DMS114 treated with DMSO at 0.1 percent for 48 hours (cell line): ENCODE data around the gene CAMKMT.

Experiments
- DNase-seq: peaks from one replicate; lab custom pipeline; 2025; ENCODE audit not compliant: unreplicated experiment; lab: John Stamatoyannopoulos, UW

Gene CAMKMT

DNA sequence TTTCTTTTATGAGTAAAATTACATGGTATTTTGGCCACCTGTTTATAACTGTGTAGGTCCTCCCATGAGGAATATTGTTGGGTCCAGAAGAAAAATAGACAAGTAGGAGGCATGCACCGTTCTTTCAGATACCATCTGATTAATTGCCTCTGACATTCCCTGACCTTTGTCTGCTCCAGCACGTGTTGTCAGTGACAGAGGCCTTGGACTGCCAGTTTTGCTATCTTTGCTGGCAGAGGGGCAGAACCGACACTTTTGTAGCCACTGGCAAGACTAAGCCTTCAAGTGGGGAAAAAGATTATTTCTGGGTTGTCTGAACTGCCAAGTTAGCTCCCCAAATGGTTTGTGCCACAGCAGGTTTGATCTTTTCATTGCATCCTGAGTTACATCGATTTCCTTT, 276.9 kb downstream of the CAMKMT start:
- DNase-seq, result no peak

DNA sequence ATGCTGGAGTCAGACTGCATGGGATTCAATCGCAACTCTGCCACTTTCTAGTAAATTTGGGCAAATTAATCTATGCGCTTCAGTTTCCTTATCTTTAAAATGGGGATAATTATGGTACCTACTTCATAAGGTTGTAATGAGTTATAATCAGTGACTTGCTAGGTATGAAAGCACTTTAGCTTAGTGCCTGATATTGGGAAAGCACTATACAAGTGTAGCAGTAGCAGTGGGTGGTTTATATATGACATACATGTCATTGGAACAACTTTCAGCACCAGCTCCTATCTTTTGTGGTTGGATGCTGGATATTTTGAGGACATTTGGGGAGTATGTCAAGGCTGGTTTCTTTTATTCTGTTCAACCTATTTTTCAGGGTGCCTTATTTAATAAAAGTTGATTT, 277.7 kb downstream of the CAMKMT start:
- DNase-seq, result no peak

DNA sequence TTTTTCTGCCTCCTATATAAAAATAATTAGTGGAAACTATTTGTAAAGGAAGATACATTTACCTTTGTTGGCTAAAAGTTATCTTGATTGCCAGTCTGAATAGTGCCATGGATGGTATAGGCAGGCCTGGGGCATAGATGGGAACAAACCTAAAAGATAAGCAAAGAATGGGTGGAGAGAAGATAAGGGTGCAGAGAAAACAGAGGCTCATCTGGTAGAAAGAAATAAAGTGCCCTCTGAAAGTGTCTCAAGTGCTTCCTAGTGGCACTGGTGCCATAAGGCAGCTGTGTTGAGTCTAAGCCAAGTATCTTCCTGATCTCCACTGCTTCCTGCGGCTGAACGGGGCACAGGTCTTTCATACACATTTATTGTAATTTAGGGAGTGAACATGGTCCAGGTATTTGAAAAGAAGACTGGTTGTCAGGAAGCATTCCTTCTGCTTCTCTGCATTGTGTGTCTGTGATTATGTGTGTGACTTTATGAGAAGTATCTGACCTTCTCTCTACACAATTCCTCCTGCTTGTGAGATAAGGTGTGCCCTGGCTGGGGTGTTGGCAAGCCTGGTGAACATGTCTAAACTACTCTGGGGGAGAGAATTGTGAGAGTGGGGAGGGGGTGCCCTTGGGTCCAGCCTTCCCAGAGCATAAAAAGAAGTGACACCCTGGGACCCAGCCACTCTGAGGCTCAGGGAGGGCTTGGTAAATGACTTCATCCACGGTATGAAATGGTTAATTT, 280.5 kb downstream of the CAMKMT start:
- no peak for DNase-seq

DNA sequence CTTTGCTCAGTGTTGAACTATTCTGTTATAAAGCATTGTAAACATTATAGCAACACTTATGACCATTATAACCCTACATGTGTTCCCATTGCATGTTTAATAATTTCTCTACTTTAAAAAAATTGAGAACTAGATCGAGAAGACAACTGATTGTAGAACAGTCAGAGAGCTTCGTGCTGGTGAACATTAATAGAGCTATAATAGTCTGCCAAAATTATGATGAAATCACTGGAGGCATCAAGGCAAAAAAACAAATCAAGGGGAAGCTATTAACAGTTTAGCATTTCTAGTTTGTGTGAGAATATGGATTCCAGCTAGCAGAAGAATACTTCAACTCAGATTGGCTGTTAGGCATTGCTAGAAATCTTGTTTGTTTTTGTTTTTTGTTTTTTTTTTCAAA, 284.2 kb downstream of the CAMKMT start:
- no peak for DNase-seq

DNA sequence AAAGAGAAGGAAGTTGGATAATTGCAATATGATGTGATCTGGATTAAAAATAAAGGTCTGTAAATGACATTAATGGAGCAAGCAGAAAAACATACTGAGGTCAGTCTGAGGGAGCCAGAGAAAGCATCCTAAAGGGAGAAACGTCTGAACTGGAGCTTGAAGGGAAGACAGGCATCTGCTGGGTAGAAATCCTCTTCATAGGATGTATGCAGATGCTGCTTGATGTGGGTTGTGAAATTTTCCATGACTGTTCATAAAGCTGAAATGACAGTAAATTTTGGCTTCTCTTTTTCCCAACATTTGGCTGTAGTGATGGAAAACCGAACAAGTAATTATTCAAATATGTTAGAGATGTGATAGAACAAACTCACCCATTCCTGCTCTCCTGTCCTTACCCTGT, 287.6 kb downstream of the CAMKMT start:
- DNase-seq, result no peak

DNA sequence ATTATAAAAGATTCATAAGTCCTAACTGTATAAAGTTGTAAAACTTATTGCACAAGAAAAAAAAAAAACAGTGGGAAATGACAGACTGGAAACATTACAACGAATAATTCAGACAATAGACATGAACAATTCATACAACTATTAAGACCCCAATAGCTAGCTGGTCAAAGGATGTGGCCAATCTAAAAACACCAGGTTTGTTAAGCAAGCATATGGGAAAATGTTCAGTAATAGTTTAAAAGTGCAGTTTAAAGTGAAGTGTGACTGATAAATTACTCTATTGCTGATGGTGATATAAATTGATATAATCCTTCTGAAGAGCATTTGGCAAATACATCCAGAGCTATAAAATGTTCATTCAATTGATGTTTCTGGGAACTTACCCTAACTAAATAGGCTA, 289.0 kb downstream of the CAMKMT start:
- no peak for DNase-seq

DNA sequence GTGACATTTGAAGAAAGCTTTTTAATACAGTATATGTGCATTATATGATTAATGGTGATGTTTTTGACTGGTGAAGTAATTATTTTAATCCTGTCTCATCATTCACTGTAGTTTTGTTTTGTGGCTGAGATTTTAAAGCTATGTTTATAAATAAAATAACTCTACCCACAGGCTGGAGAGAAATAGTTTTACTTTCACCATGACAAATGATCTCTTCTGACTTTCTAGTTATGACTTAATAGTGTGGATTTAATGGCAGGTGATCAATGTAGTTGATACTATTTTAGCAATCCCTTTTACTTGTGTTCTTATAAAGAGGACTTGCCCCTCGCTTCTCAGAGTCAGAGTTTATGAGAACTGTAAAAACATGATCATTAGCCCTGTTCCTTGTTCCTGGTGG, 290.2 kb downstream of the CAMKMT start:
- DNase-seq, result no peak

DNA sequence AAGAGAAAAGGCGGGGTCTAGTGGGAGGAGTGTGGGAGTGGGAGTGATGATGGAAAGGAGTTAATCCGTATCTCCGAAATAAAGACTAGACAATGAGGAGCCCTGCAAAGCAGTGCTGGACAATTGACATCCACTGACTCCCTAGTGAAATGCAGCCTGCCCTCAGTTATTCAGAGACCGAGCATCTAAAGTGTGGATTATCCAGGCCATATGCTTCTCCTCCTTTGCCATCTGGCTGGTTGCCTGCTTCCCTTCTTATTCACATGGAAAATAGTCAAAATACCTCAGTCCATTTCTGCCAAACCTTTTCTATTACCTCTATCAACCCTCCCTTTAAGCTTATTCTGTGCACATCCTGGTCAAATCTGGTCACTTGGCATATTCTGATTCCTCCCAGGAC, 291.0 kb downstream of the CAMKMT start:
- DNase-seq, result no peak

DNA sequence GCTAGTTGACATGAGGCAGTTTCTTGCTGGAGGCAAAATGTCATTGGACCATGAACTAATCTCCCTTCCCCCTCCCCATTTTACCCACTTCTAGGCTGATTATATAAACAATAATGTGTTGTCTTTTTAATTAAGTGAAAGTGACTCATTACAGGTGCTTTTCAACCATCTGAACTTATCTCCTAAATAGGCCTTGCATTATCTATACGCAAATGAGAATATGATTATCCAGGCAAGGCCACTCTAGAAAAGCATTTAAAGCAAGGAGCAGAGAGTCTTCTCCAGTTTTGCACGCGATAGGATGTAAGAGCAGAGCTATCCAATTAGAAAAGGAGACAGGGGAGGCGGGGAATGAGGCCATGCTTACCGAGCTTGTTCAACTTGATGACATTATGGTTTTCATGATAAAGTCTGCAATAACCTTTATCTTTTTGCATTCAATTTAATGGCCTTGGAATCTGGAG, 293.7 kb downstream of the CAMKMT start:
- DNase-seq, result no peak

DNA sequence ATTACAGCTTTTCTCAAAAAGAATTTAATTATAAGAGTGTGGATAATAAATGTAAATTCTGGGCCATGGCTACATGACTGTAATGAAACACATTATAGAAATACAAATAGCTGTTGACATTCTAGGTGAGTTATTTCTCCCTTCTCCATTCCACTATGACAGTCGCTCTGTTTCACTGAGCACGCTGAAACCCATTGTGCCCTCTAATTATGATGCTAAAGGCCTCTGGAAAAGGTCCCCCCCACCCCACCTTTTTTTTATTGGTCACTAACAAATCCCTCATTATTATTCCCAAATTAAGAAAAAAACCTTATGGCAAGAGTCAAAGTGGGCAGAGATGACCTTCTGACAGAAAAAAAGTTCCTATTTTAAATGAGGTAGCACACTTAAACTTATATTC, 294.7 kb downstream of the CAMKMT start:
- DNase-seq, result no peak

DNA sequence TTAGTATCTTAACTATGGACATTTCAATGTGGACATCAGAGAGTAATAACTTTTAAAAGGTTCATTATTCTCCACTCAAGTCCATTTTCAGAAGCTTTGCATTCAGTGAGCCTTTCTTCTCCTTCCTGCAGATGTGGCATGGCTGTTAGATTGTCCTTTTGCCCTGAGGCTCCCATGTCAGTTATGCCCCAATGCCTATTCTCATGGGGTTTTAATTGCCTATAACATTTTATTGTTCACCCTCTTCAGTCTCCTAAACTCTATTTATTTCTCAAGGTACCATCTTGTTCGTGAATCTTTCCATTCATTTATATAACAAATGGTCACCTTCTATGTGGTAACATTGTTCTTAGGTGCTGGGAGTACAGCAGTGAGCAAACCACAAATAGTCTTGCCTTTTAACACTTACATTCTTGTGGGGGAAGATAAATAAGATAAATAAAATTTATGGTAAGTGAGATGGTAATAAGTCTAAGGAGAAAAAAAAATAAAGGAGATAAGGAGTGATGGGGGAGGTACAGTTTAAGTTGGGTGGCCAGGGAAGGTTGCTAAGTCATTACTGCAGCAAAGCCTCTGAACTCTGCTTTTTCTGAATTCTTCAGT, 301.8 kb downstream of the CAMKMT start:
- DNase-seq, result no peak

DNA sequence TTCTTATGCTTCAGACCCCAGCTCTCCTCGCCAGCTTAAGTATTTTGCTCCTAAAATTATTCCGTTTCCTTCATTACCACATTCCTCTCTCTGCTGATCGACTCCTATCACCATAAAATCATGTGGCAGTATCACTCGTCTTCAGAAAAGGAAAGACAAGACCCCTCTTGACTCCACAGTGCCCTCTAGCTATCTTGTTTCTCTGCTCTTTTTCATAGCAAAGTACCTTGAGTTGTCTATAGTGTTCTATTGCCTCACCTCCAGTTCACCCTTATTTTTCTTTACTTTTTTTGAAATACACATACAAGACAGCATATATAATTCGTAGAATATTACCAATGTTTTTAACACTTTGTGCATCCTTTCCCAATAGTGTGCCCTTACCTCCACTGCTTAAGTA, 306.6 kb downstream of the CAMKMT start:
- no peak for DNase-seq

DNA sequence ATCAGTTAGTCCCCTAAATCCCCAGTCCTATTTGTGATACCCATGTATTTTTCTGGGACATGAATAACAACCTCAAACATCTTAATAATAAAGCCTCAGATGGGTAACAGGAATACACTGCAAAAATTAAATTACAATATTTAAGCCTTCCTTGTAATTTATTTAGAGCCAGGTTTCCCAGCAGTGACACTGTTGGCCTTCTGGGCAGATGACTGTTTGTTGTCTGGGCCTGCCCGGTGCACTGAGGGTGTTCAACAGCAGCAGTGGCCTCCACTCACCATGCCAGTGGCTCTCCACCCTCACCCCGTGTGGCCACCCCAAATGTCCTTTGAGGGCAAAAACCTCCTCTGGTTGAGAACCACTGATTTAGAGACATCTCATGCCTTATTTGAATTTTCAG, 309.5 kb downstream of the CAMKMT start:
- no peak for DNase-seq

DNA sequence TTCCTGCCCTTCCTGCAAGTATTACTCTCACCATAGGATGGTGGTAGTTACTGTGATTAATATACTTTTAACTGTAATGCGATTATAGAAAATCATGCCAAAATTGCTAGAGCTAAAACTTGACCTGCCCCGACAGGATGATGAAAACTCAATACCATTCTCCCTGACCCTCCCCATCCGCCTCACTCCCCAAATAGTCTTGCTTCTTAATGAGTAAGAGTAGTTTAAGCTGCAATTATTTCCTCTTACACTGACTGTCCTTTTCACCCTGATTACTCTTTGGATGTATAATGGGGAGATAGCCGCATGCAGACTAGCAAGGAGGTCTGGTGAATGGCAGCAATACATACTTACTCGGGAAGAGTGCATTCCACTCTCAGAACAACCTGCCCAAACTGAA, 310.2 kb downstream of the CAMKMT start:
- DNase-seq, result no peak

DNA sequence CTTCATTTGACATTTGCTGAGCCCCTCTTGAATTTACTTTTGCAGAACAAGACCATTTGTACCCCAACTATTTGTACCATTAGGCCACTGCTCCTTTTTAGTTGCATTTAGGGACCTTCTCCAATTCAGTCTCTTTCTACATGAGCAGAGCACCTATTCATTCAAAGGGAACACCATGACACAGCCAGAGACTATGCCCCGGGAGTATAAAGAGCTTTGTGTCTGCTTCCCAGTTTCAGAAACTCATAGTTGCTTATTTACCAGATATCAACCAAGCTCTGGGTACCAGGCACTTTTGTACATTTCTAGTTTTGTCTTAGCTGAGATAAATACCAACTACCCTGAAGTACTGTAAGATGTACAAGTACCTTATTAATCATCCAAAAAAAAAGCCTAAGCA, 310.7 kb downstream of the CAMKMT start:
- no peak for DNase-seq

DNA sequence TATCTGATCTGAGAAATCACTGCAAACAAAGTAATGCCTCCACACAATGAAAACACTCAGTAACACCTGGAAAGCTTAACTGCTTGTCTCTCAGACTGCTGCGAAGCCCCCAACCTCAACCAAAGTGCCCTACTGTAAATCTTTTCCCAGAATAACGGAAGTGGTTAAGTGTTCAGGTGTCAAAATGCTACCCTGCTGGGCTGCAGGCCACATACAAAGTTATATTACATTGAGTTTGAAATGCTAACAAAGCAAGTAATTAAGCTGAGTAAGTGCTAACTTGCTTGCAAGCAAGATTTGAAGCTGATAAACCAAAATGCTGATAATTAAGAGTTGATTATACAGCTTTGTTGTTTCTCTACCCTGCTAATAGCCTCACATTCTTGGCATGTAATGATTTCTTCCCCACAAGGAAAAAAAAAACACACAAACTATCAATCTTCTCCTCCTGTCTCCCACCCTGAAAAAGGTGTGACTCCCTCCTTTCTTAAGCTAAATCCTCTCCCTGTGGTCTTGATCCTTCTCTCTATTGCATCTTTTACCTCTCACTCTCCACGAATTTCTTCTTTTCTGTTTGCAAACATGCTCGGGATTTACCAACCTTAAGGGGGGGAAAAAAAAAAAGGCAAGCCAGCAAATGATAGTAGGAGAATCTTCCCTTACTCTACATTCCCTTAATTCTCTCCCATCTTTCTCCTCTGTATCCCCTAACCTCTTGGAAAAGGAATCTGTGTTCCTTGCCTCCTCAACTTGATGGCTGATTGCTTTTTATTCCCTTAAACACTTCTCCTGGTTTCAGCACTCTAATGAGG, 312.9 kb downstream of the CAMKMT start:
- no peak for DNase-seq

DNA sequence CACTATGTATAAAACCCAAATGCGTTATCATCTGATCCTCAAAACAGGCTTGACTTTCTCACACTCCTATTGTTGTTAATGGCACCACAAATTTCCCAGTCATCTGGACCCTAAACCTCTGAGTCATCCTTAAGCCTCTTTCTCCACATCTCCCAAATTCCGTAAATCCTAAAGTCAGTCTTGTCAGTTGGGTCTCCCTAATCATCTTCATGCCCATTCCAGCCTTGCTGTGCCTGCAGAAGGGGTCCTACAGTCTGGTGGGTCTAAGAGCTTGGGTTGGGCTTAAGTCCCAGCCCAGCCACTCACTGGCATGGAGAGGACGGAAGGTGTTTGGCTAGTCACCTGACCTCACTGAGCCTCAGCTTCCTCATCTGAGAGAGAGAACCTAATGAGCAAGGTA, 314.6 kb downstream of the CAMKMT start:
- DNase-seq, result no peak

DNA sequence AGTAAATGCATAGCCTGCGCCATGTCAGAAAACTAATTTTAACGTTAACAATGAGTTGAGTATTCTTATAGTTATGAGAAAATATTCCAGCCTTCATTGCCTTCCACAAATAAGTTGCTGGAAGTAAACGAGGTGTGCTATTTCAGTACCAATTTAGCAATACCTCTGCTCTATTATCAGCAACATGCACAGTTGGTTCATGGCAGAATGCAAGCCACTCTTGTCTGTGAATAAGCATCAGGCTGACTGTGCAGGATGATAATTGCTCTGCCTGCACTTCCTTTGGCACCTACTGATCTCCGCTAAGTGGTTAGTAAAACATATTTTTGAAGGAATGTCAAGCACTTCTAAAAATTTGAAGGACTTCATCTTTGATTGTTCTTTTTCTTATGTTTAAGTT, 317.8 kb downstream of the CAMKMT start:
- DNase-seq, result no peak

DNA sequence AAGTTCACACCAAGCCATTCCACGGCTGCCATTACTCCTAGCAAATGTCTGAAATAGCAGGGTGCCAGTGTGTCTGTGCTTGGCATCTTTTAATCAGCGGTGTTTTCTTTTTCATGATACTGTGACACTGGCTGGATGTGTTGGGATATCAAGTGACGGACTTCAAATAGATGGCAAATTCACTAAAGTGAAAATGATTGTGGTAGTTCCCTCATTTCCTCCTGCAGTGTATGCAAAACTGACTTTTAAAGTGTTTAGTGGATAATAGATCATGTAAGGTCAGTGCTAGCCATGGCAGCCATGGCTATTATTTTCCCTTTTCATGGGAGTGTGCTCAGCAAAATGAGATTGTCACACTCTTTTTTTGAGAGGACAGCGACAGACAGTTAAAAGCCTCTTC, 318.2 kb downstream of the CAMKMT start:
- DNase-seq, result no peak

DNA sequence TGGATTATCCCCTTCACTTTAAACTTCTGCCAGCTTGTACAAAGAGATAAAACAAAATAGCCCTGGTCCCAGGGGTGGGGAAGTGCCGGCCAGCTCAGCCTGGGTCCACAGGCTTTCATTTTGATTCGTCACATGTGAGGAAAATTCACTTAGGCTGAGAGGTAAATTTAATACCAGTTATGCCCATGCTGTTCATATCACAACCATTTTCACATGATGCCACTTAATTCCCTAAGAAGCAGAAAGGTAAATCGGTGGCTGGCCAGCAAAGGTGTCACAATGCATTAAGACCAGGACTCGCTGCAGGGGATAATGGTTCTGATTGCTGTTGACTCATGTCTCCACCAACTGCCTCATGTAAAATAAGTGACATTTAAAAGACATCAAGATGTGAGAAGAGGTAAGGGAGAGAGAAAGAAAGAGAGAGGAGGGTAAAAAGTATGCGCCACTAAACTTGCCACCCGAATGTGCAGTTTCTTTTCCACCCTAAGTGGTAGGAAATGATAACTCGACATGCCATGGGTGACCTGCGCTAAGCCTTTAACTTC, 318.8 kb downstream of the CAMKMT start:
- no peak for DNase-seq

DNA sequence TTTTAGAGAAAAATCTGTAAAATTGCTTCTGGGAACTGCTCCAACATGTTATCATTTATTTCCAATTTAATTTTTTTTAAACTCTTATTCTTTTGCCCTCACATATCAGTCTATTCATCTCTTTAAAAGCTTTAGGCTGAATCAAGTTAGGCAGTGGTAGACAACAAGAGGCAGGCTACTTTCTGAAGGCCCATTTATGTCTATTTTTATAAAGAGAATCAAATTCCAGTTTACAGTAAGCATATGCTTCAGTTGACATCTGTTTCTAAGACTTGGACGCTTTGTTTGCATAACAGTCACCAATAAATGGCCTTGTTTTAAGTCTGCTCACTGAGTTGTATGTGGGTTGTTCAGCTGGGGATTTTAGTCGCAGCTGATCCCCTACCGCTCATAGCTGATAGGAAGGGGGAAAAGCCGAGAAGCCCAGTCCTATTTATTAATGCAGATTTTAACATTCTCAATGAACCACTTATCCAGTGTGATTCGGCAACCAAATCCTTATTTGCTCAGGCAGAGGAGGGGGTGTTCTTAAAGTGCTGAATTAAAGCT, 319.3 kb downstream of the CAMKMT start:
- DNase-seq, result no peak

DNA sequence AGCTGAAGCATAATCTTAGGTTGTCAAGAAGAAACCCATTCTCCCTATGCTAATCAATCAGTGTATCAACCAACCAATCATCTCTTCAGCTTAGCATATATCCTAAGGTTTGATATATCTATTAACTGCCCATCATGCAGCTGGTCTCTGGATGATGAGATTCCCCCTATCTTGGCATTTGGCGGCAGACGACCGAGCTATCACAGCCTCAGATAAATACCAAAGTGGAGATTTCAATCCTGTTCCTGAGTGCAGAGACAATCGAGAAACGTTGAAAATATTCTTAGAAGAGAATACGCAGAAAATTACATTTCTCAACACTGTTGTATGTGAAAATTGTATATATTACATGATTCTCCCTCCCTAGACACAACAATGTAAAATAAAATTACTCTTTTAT, 320.7 kb downstream of the CAMKMT start:
- DNase-seq, result no peak
